PC-9 (cell line): Measurements from ENCODE around the gene COX5A. TPM values are rescaled to one million over a fixed set of nuclear protein-coding genes. Genes with fewer than 3 reads are reported as not detected.

Source experiments
- BruUV-seq: library from RNA; stranded (reverse); fragments of 400-500 nt; replicated peaks from 2 replicates; lab custom pipeline; 2021; lab: Mats Ljungman, UMichigan
- CTCF ChIA-PET: fragments of 300-600 bp; sonication (Branson Sonifier 250); formaldehyde crosslinking; loops from one replicate; lab custom pipeline; 2022; ENCODE audit warnings: antibody characterized with exemption; lab: Charles Lee
- POLR2A ChIA-PET: fragments of 300-600 bp; sonication (Branson Sonifier 250); formaldehyde crosslinking; loops from one replicate; lab custom pipeline; 2022; ENCODE audit warnings: antibody characterized with exemption; ENCODE audit not compliant: unreplicated experiment; lab: Charles Lee
- DNase-seq, 2 experiments: peaks; one replicate each; pipeline versions ENCODE4 v3.0.0 to v3.0.0-alpha.2; 2015 to 2022; ENCODE audit warnings: mixed read lengths in 1 of 2
- H2AFZ ChIP-seq: fragments of 200-600 bp; sonication (generic); 2 replicates; pipeline ENCODE4 v1.8.1; 2017; ENCODE audit warnings: antibody characterized with exemption
- H3F3A ChIP-seq: fragments of 200-600 bp; sonication (generic); 2 replicates; pipeline ENCODE4 v1.8.1; 2017; ENCODE audit warnings: antibody characterized with exemption, mild to moderate bottlenecking, low read depth; ENCODE audit not compliant: insufficient read depth
- H3K27ac ChIP-seq: fragments of 200-600 bp; sonication (generic); 2 replicates; pipeline ENCODE4 v1.6.1; 2016; ENCODE audit warnings: mixed run types
- H3K27me3 ChIP-seq: fragments of 200-600 bp; sonication (generic); 2 replicates; pipeline ENCODE4 v1.6.1; 2016; ENCODE audit warnings: low read depth, mixed run types; ENCODE audit not compliant: insufficient read depth
- H3K36me3 ChIP-seq: fragments of 200-600 bp; sonication (generic); 2 replicates; pipeline ENCODE4 v1.6.1; 2016; ENCODE audit warnings: low read depth, mixed run types
- H3K4me1 ChIP-seq: fragments of 200-600 bp; sonication (generic); replicated peaks from 2 replicates; pipeline ENCODE4 v1.6.1; 2016; ENCODE audit warnings: mixed run types; ENCODE audit not compliant: insufficient read depth
- H3K4me2 ChIP-seq: fragments of 200-600 bp; sonication (generic); 2 replicates; pipeline ENCODE4 v1.6.1; 2017; ENCODE audit warnings: mixed run types
- H3K4me3 ChIP-seq: fragments of 200-600 bp; sonication (generic); 2 replicates; pipeline ENCODE4 v1.6.1; 2016; ENCODE audit warnings: mixed run types
- H3K79me2 ChIP-seq: fragments of 200-600 bp; sonication (generic); 2 replicates; pipeline ENCODE4 v1.6.1; 2017; ENCODE audit warnings: low read depth, mixed run types
- H3K9me2 ChIP-seq: fragments of 200-600 bp; sonication (generic); 2 replicates; pipeline ENCODE4 v1.8.1; 2017; ENCODE audit warnings: mild to moderate bottlenecking; ENCODE audit not compliant: insufficient read depth
- H3K9me3 ChIP-seq: fragments of 200-600 bp; sonication (generic); 2 replicates; pipeline ENCODE4 v1.8.1; 2016; ENCODE audit warnings: low read depth; ENCODE audit not compliant: insufficient read depth
- H4K20me1 ChIP-seq: fragments of 200-600 bp; sonication (generic); 2 replicates; pipeline ENCODE4 v1.8.1; 2017; ENCODE audit not compliant: insufficient read depth
- EZH2 ChIP-seq: fragments of 200-600 bp; sonication (generic); IDR thresholded peaks from 2 replicates; pipeline ENCODE4 v1.8.0; 2017; ENCODE audit warnings: antibody characterized with exemption, low read depth
- intact Hi-C: fragments of 100-400 bp; cut with micrococcal nuclease; formaldehyde crosslinking; loops from one replicate; pipeline ENCODE4 v1.10.0; 2022; ENCODE audit not compliant: unreplicated experiment
- total RNA-seq: library from RNA; stranded (reverse); gene quantifications from 2 replicates; pipeline ENCODE4 v1.2.3, GENCODE V29; 2021
- TF ChIP-seq, protein P1 (sequence below): fragments of 200-600 bp; sonication (generic); conservative IDR thresholded peaks from 2 replicates; pipeline ENCODE4 v1.6.1; 2017; ENCODE audit warnings: mixed run types, antibody characterized with exemption, mild to moderate bottlenecking, moderate library complexity

The COX5A gene
- total RNA-seq, 1 experiment from 2014 or later, result 247 TPM

DNA sequence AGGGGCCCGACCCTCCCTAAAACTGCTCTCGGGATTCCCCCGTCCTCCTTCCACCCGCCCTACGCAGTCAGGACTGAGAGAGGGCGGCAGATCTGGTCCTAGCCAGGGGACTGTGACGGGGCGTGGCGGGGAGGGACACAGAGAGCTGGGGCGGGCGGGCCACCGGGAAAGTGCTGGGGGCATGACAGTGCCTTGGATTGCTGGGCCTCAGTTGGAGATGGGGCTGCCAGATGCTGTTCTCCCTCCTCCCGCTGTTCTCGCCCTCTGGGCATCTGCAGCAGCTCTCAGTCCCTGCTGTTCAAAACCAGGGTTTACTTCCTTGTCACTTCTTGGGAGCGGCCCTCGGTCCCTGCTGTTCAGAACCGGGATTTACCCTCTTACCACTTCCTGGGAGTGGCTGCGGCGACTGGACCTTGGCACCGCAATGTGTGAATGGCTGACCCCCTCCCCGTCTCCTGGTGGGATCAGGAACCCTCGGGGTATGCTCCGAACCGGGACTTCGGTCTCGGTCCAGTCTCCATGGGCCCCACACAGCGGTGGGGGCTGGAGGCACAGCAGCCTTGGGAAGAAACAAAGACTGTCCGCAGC is 20.5 kb upstream of the COX5A start:
- Histone ChIP-seq H3K27ac (no peak overlapping the region), H3K27me3 (no peaks in the 10 kb centered on the region), H3K4me3 (no peak overlapping the region; the same call in 1 of the 2 replicates), H4K20me1 (peaks cover 20% of the 10 kb centered on the region), H3K4me1 (peaks cover 20% of the 10 kb centered on the region), H3K36me3 (no peaks in the 10 kb centered on the region), H2AFZ (no peak overlapping the region), H3K9me3 (no peaks in the 10 kb centered on the region), H3K9me2 (no peaks in the 10 kb centered on the region), H3F3A (peaks cover 19% of the 10 kb centered on the region; the same call in 1 of the 2 replicates), H3K79me2 (peaks cover 27% of the 10 kb centered on the region), H3K4me2 (peak overlapping the region; percentile 96)
- no TSS peak for BruUV-seq
- POLR2A ChIA-PET, result interaction anchor here (0.7 kb wide), 1 partner anchor 87 kb away, joined by 3 read pairs; no protein-coding TSS in a partner anchor
- TF ChIP-seq, protein P1, sequence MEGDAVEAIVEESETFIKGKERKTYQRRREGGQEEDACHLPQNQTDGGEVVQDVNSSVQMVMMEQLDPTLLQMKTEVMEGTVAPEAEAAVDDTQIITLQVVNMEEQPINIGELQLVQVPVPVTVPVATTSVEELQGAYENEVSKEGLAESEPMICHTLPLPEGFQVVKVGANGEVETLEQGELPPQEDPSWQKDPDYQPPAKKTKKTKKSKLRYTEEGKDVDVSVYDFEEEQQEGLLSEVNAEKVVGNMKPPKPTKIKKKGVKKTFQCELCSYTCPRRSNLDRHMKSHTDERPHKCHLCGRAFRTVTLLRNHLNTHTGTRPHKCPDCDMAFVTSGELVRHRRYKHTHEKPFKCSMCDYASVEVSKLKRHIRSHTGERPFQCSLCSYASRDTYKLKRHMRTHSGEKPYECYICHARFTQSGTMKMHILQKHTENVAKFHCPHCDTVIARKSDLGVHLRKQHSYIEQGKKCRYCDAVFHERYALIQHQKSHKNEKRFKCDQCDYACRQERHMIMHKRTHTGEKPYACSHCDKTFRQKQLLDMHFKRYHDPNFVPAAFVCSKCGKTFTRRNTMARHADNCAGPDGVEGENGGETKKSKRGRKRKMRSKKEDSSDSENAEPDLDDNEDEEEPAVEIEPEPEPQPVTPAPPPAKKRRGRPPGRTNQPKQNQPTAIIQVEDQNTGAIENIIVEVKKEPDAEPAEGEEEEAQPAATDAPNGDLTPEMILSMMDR, result no peak
- TF ChIP-seq EZH2, result no peak
- intact Hi-C loops, result loop anchor here (5.0 to 10.0 kb wide), 2 partner anchors 64 to 584 kb away; partner anchors contain the start of gene PPCDC
- CTCF ChIA-PET, result no interaction called here
- DNase-seq, result peak in 1 of 2 experiments; percentile 35

DNA sequence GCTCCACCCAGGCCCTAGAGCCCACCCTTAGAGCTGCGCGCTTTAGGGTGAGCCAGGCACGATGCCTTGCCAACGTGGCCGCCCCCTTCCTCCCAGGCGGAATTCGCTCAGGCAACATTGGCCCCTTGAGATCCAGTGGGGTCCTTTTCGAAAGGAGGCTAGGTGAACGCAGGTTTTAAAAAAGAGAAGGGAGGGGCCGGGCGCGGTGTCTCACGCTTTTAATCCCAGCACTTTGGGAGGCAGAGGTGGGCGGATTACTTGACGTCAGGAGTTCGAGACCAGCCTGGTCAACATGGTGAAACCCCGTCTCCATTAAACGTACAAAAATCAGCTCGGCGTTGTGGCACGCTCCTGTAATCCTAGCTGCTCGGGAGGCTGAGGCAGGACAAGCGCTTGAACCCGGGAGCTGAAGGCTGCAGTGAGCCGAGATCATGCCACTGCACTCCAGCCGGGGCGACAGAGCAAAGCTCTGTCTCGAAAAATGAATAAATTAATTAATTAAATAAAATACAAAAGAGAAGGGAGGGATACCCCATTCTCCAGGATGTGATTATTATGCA is 19.7 kb upstream of the COX5A start:
- Histone ChIP-seq H3K27me3 (no peaks in the 10 kb centered on the region), H4K20me1 (peaks cover 20% of the 10 kb centered on the region), H3K79me2 (peaks cover 28% of the 10 kb centered on the region), H3F3A (peaks cover 22% of the 10 kb centered on the region), H3K9me3 (no peaks in the 10 kb centered on the region), H3K4me2 (peak overlapping the region; percentile 96), H3K4me1 (peaks cover 20% of the 10 kb centered on the region), H3K36me3 (no peaks in the 10 kb centered on the region), H2AFZ (peak overlapping the region; percentile 93), H3K9me2 (no peaks in the 10 kb centered on the region), H3K4me3 (peak overlapping the region; percentile 92), H3K27ac (peak overlapping the region; percentile 75)
- ChIA-PET CTCF (interaction anchor here (0.6 kb wide), 1 partner anchor 272 kb away, joined by 4 read pairs; no protein-coding TSS in a partner anchor), POLR2A (interaction anchor here (0.6 to 0.7 kb wide), 2 partner anchors 9 to 21 kb away, joined by 8 to 10 read pairs; no protein-coding TSS in a partner anchor)
- DNase-seq, result no peak
- intact Hi-C loops, result loop anchor here (2.0 to 10.0 kb wide), 3 partner anchors 25 to 583 kb away; partner anchors contain the start of gene PPCDC
- TF ChIP-seq, protein P1, result 0 out of 2 replicates have a peak, but pooled peaks have one; percentile 9
- no peak for TF ChIP-seq EZH2
- no TSS peak for BruUV-seq

DNA sequence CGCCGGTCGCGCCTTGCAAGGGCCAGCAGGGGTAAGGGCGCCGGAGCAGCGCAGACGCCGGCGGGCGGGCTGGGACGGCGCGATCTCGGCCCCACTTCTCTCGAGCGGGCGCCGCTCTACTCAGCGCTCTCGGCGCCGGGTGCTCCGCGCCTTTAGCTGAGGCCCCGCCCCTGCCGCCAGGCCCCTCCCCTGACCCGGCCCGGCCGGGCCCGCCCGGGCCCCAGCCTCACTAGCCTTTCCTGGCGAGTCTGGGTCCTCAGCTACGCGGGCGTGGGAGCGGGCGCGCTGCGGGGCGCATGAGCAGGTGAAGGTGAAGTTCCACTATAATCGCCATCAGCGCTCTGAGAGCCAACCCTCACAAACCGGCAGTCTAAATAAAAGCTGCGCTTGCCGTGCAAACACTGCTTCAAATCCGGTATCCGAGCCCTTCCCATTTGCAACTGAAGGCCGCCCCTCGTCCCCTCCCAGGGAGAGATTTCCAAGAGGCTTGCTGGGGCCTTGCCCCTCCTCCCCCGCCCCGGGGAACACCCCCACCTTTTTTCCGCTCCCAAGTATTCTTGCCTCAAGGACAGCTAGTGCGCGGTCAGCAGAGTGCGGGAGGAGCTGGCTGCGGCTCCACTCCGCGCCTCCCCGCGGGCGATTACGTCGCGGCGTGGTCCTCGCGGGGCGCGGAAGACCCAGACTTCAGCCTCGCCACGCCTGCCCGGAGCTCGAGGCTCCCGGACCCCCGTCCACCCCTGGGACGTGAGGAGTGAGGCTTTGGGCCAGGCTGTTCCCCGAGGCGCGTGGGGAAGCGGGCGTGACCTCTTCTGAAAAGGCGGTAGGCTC is 19.0 kb upstream of the COX5A start, which contains the start of gene RPP25:
Gene RPP25 (minus strand): TSS at position 125 of the 828 bp plus-strand sequence. CDS start 189 bp downstream, outside the sequence.
- H3F3A ChIP-seq, result peaks cover 29% of the 10 kb centered on the region
- DNase-seq, result peak; percentile 74 to 88
- H3K4me3 ChIP-seq, result peak within 1 kb of the TSS; percentile 92
- CTCF ChIA-PET, result interaction anchor here (0.6 to 0.9 kb wide), 5 partner anchors 8 to 273 kb away, joined by 3 to 14 read pairs (median 4); partner anchors contain the start of gene PPCDC
- no peaks in the 10 kb centered on the region for H3K36me3 ChIP-seq
- TF ChIP-seq, protein P1, result 0 out of 2 replicates have a peak, but pooled peaks have one; percentile 2
- TF ChIP-seq EZH2, result no peak
- POLR2A ChIA-PET, result interaction anchor here (0.6 to 0.7 kb wide), 4 partner anchors 8 to 494 kb away, joined by 4 to 16 read pairs (median 9); partner anchors contain the start of gene SIN3A
- intact Hi-C loops, result loop anchor here (2.0 to 10.0 kb wide), 3 partner anchors 26 to 582 kb away; partner anchors contain the start of gene PPCDC
- H3K9me2 ChIP-seq, result no peaks in the 10 kb centered on the region
- H3K4me1 ChIP-seq, result peaks cover 25% of the 10 kb centered on the region
- H3K9me3 ChIP-seq, result no peaks in the 10 kb centered on the region
- H3K4me2 ChIP-seq, result peak within 1 kb of the TSS; percentile 96
- H2AFZ ChIP-seq, result peak within 1 kb of the TSS; percentile 93
- no peaks in the 10 kb centered on the region for H3K27me3 ChIP-seq
- peaks cover 28% of the 10 kb centered on the region for H3K79me2 ChIP-seq
- peaks cover 20% of the 10 kb centered on the region for H4K20me1 ChIP-seq
- H3K27ac ChIP-seq, result peak within 1 kb of the TSS; percentile 75
- BruUV-seq, result TSS peak; percentile 92
